ENCODE results near the gene AGBL5.

AGBL5 gene

DNA sequence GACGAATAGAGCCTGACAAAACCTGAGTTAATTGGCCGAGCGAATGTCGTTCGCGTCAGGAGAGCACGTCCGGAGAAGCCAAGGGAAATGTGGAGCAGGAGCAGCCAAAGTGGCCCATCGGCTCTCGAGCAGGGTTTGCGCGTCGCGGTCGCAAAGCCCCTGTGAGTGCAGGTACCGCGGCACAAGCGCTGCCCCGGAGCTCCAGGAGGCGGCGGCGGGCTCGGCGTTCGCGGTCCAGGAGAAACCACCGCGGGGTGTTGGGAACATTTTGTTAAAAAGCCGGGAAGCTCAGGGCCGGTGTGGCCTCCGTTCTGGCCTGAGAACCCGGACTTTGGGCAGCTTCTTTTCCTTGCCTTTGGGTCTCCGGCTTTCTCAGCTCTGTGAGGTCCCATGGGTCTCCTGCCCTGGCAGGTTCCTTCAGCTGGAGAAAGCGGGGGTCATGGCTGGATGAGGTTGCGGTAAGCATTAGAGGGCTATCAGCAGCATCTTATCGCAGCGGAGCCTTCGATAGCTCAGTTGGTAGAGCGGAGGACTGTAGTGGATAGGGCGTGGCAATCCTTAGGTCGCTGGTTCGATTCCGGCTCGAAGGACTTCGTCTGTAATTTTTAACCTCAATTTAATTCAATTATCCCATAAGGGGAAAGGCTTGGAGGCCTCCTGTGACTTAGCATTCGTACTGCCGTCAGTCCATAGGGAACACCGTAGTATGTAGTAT is 1.0 kb upstream of the AGBL5 start:
- no peak for TF ChIP-seq Cebpa-rat (IDR thresholded peaks at IDR 0.05)
- Histone ChIP-seq H4K20me1 (no peaks in the 10 kb centered on the region), H3K27me3 (no peaks in the 10 kb centered on the region), H3K4me1 (peaks cover 28% of the 10 kb centered on the region), H3K4me2 (peak overlapping the region; percentile 94), H3K27ac (peak overlapping the region; percentile 89), H3K9me3 (no peaks in the 10 kb centered on the region), H3K36me3 (peaks cover 29% of the 10 kb centered on the region), H3K9ac (peak overlapping the region; percentile 84), H3K4me3 (peak overlapping the region; percentile 81)

DNA sequence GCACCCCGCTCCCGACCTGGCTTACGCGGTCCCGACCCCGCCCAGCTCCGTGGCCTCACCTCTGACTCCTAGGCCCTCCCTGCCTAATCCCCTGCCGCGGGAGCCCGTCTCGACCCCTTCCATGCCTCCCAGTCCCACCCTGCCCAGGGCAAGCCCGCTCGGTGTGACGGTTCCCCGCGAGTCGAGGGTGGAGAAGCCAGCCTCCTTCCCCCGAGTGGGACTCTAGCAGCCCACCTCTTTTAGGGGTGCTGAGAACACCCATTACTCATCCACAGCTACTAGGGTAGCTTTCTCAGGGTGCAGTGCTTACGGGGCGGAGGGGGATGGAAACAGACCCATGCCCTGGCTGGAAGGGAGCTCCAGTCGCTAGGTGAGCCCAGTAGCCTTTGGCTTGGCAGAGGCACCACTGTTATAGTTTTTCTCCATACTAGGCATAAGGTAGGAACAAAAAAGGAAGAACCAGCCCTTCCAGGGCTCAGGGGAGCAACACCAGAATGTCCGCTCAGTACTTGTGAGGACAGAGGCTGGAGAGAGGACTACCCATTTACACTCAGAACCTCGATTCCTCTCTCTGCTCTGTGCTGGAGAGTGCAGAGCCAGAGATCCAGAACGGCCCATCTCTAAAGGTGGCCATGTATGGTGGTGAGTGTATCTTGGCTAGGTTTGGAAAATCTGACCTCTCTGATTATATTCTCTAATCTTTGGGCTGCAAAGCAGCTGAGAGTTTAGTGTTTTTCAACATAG is 606 bp downstream of the AGBL5 start:
- Histone ChIP-seq H4K20me1 (no peaks in the 10 kb centered on the region), H3K27ac (peak overlapping the region; percentile 89), H3K9ac (peak overlapping the region; percentile 82), H3K9me3 (no peaks in the 10 kb centered on the region), H3K4me1 (peaks cover 28% of the 10 kb centered on the region), H3K36me3 (peaks cover 45% of the 10 kb centered on the region), H3K4me3 (peak overlapping the region; percentile 81), H3K4me2 (peak overlapping the region; percentile 85), H3K27me3 (no peaks in the 10 kb centered on the region)
- TF ChIP-seq Cebpa-rat (IDR thresholded peaks at IDR 0.05) = no peak

DNA sequence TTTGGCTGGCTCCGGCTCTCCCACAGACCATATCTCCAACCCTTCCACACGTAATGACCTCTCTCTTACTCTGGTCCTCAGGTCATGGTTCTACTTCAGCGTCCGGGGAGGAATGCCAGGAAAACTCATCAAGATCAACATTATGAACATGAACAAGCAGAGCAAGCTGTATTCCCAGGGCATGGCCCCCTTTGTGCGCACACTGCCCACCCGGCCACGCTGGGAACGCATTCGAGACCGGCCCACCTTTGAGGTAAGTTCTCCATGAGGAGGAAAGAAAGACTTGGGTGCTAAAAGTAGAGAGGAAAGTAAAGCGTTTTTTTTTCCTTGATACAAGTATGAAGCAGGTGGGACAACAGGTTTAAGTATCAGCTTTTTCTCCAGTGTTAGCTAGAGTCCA is 1.9 kb downstream of the AGBL5 start:
- peaks cover 58% of the 10 kb centered on the region for H3K36me3 ChIP-seq
- H3K9ac ChIP-seq = no peak overlapping the region
- peaks cover 28% of the 10 kb centered on the region for H3K4me1 ChIP-seq
- no peaks in the 10 kb centered on the region for H3K9me3 ChIP-seq
- H3K4me2 ChIP-seq = no peak overlapping the region
- H3K4me3 ChIP-seq = no peak overlapping the region
- H4K20me1 ChIP-seq = no peaks in the 10 kb centered on the region
- no peak overlapping the region for H3K27ac ChIP-seq
- no peaks in the 10 kb centered on the region for H3K27me3 ChIP-seq
- TF ChIP-seq Cebpa-rat (IDR thresholded peaks at IDR 0.05) = no peak

DNA sequence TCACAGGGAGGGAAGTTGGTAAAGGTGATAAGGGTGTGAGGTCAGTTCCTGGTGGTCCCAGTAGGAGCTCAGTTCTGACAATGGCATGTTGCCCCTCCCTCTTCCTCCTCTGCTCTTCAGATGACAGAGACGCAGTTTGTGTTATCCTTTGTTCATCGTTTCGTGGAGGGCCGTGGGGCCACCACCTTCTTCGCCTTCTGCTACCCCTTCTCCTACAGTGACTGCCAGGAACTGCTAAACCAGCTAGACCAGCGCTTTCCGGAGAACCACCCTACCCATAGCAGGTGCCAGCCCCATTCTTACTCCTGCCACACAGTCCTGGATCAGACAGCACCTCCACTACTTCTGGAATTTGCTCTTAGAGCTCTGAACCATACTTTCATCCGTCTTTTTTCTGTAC is 2.3 kb downstream of the AGBL5 start:
- Histone ChIP-seq H3K36me3 (peaks cover 62% of the 10 kb centered on the region), H3K9ac (no peak overlapping the region), H4K20me1 (no peaks in the 10 kb centered on the region), H3K27me3 (no peaks in the 10 kb centered on the region), H3K9me3 (no peaks in the 10 kb centered on the region), H3K4me1 (peaks cover 24% of the 10 kb centered on the region), H3K27ac (no peak overlapping the region), H3K4me3 (no peak overlapping the region), H3K4me2 (no peak overlapping the region)
- TF ChIP-seq Cebpa-rat (IDR thresholded peaks at IDR 0.05) = no peak

DNA sequence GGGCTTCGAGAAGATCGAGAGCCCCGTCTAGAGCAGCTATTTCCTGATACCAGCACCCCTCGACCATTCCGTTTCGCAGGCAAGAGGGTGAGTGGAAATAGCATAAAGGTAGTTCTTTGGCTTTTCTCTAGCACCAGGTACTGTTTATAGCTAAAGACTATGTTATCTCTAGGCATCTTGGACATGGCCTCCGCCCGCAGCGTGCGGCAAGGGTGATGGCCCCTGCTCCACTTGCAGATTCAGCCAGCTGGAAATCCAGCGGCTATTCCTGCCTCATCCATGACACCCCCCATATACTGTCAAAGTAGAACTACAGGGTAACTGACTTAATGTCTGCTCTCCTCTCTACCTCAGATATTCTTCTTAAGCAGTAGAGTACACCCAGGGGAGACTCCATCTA is 3.3 kb downstream of the AGBL5 start:
- Histone ChIP-seq H3K27me3 (no peaks in the 10 kb centered on the region), H3K27ac (no peak overlapping the region), H3K4me3 (no peak overlapping the region), H3K4me1 (peaks cover 15% of the 10 kb centered on the region), H4K20me1 (no peaks in the 10 kb centered on the region), H3K36me3 (peaks cover 72% of the 10 kb centered on the region), H3K9ac (no peak overlapping the region), H3K9me3 (no peaks in the 10 kb centered on the region), H3K4me2 (no peak overlapping the region)
- TF ChIP-seq Cebpa-rat (IDR thresholded peaks at IDR 0.05) = no peak

DNA sequence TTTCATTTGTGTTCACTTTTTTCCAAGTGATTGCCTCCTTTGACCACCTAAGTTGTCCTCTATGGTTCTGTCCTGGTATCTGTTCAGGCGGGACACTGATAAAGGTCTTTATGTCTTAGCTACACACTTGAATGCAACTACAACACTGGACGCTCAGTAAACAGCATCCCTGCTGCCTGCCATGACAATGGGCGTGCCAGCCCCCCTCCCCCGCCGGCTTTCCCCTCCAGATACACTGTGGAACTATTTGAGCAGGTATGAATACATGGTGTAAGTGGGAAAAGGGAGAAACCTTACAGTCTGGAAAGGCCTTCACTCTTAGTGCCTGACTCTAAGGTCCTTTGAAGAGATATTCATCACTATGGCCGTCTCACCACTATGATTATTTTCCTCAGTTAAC is 5.7 kb downstream of the AGBL5 start:
- no peaks in the 10 kb centered on the region for H3K9me3 ChIP-seq
- peaks cover 96% of the 10 kb centered on the region for H3K36me3 ChIP-seq
- no peak overlapping the region for H3K4me3 ChIP-seq
- H4K20me1 ChIP-seq = no peaks in the 10 kb centered on the region
- no peak overlapping the region for H3K4me2 ChIP-seq
- H3K9ac ChIP-seq = no peak overlapping the region
- no peak overlapping the region for H3K27ac ChIP-seq
- peaks cover 11% of the 10 kb centered on the region for H3K4me1 ChIP-seq
- no peak for TF ChIP-seq Cebpa-rat (IDR thresholded peaks at IDR 0.05)
- H3K27me3 ChIP-seq = no peaks in the 10 kb centered on the region

DNA sequence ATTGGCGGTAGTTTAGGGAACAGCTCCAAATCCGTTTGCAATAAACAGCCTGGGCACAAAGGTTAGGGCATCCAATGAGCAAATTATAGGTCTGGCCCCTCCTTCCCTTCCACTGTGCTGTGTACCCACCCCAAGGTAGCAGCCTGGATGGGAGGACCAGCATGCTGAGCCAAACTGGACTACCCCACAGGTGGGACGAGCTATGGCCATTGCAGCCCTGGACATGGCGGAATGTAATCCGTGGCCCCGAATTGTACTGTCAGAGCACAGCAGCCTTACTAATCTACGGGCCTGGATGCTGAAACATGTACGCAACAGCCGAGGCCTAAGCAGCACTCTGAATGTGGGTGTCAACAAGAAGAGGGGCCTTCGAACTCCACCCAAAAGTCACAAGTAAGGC is 6.7 kb downstream of the AGBL5 start:
- H3K27ac ChIP-seq = no peak overlapping the region
- H3K36me3 ChIP-seq = peaks cover 99% of the 10 kb centered on the region
- no peak overlapping the region for H3K4me3 ChIP-seq
- no peak overlapping the region for H3K4me2 ChIP-seq
- H3K27me3 ChIP-seq = no peaks in the 10 kb centered on the region
- H4K20me1 ChIP-seq = peaks cover 7% of the 10 kb centered on the region; the same call in 1 of the 2 replicates
- H3K9me3 ChIP-seq = no peaks in the 10 kb centered on the region
- H3K4me1 ChIP-seq = peaks cover under 1% of the 10 kb centered on the region; the same call in 1 of the 2 replicates
- no peak for TF ChIP-seq Cebpa-rat (IDR thresholded peaks at IDR 0.05)
- no peak overlapping the region for H3K9ac ChIP-seq

DNA sequence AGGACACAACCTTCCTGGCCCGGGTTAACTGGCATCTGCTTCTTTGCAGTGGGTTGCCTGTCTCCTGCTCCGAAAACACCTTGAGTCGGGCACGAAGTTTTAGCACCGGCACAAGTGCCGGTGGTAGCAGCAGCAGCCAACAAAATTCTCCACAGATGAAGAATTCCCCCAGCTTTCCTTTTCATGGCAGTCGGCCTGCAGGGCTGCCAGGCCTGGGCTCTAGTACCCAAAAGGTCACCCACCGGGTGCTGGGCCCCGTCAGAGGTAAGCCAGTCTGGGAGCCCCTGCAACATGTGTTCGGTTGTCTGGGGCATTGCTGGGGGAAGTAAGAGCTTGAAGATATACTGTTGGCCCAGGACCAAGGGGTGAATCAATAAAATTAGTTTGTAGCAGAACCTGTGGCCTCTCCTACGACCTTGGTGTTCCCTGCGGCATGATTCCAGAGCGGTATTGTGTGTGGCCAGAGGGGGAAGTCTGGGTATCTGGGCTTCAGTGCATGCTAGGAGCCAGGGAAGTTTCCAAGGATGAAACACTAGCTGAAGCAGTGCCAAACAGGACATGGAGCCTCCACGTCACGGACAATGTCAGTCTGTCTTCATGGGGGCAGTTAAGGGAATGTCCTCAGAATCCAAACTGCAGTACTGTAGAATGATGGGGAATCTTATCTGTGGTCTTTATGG is 7.8 kb downstream of the AGBL5 start:
- H4K20me1 ChIP-seq = peaks cover 7% of the 10 kb centered on the region; the same call in 1 of the 2 replicates
- H3K27me3 ChIP-seq = no peaks in the 10 kb centered on the region
- no peaks in the 10 kb centered on the region for H3K4me1 ChIP-seq
- peaks cover 98% of the 10 kb centered on the region for H3K36me3 ChIP-seq
- H3K9ac ChIP-seq = no peak overlapping the region
- H3K9me3 ChIP-seq = no peaks in the 10 kb centered on the region
- no peak overlapping the region for H3K4me2 ChIP-seq
- no peak overlapping the region for H3K27ac ChIP-seq
- TF ChIP-seq Cebpa-rat (IDR thresholded peaks at IDR 0.05) = no peak
- no peak overlapping the region for H3K4me3 ChIP-seq

DNA sequence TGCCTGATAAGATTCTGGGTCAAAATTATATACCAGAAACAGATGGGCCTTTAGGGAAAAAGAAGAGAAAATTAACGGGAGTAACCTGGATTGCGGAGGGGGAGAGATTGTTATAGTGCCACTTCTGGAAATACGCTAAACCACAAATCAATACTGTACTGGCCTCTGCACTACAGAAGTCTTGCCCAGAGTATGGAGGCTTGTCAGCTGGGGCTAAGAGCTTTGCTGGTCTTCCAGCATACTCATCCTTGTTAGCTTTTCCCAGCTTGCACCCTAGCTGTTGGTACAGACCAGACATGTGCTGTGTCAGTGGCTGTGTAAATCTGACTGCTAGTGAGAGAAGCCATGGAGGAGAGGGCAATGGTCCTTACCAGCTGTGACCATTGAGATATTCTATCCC is 8.9 kb downstream of the AGBL5 start:
- Histone ChIP-seq H3K9me3 (no peaks in the 10 kb centered on the region), H3K36me3 (peaks cover 96% of the 10 kb centered on the region), H4K20me1 (peaks cover 7% of the 10 kb centered on the region; the same call in 1 of the 2 replicates), H3K27me3 (no peaks in the 10 kb centered on the region), H3K4me1 (no peaks in the 10 kb centered on the region), H3K9ac (no peak overlapping the region; the same call in 1 of the 2 replicates), H3K4me2 (no peak overlapping the region), H3K4me3 (no peak overlapping the region), H3K27ac (no peak overlapping the region)
- TF ChIP-seq Cebpa-rat (IDR thresholded peaks at IDR 0.05) = no peak

DNA sequence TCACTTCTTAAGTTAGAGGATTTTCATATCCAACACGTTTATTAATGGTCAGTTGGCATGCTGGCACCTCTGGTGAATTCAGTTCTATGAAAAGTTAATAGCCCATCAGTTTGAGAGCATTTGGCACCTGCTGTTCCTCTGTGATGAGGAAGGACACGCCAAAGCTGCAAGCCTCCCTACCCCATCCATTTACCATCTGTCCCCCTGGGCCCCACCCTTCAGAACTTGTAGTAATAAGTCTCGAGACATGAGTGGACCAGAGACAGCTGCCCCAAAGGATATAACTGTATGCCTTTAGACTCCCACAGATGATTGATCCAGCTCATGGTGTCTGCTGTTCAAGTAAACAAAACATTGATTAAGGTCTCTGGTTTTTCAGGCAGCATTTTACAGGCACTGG is 13.7 kb downstream of the AGBL5 start:
- H3K36me3 ChIP-seq = peaks cover 96% of the 10 kb centered on the region
- H3K4me1 ChIP-seq = peaks cover 20% of the 10 kb centered on the region
- H3K9ac ChIP-seq = no peak overlapping the region
- H3K9me3 ChIP-seq = no peaks in the 10 kb centered on the region
- no peak overlapping the region for H3K4me2 ChIP-seq
- no peak overlapping the region for H3K27ac ChIP-seq
- no peak for TF ChIP-seq Cebpa-rat (IDR thresholded peaks at IDR 0.05)
- H3K4me3 ChIP-seq = no peak overlapping the region
- H4K20me1 ChIP-seq = peaks cover 49% of the 10 kb centered on the region
- no peaks in the 10 kb centered on the region for H3K27me3 ChIP-seq
